T-helper 9 cell (primary cell): ENCODE results near the gene PDE8A.
"Not testable (repeated sequence)": the region's sequence is repeated elsewhere in the genome, so short reads cannot be mapped to it uniquely, and the experiment has no call there.

Experiments
- DNase-seq: peaks from one replicate; pipeline ENCODE4 v3.0.0-alpha.2; 2020

PDE8A gene

DNA sequence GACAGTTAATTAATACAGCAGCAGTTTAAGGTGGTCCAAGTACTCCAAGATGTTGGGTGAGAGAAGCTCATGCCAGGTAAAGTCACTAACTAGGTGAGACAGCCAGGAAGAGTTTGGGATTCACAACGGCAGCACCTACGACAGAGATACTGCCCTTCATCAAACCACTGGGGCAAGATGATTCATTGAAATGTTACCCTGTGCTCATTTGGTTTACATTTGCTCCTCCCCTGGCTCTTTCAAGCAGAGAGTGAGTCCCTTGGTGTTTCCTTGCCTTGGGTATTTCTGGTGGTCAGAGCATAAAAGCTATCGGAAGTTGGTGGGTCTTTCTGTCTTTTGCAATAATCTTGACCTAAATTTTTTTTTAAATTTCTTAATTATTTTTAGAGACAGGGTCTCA is 19.9 kb upstream of the PDE8A start:
- no peak for DNase-seq

GRCh38 chr15:84962955-84963354 is 18.7 kb upstream of the PDE8A start:
- DNase-seq = no peak

DNA sequence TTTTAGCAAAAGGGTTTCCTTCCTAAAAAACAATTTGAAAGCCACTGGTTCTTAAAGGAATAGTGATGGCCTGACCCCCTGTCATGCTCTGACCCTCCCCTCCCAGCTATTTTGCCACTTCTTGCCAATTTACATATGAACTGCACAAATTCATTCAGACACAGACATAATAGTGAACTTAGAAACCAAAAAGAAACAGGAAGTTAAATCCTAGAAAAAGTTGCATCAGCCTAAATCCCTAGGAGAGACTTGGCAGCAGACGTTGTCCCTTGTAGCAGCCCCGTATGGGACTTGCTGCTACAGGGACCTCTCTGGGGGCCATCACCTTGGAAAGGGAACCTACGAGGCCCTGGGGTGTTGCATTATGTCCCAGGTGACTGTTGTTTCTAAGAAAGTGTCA is 14.3 kb upstream of the PDE8A start:
- DNase-seq = no peak

- DNase-seq = no peak
These were observed 13.4 kb upstream of the PDE8A start for GRCh38 chr15:84968301-84968700.

DNA sequence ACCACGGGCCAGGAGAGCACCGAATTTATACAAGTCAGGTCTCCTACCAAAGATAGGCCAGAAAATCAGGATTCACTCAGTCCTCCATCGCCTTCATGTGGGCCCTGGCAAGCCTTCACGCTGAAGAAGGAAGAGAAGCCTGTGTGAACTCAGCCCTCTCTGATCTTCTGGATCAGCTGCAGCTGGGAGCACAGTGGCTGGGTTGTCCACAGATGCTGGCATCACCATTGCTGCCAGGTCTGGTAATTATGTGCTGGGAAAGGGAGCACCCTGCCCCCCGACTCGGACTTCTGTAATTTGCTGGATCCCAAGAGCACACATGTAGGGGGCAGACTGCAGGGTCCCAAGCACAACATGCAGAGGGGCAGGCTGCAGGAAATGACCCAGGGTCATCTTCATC is 12.4 kb upstream of the PDE8A start:
- no peak for DNase-seq

DNA sequence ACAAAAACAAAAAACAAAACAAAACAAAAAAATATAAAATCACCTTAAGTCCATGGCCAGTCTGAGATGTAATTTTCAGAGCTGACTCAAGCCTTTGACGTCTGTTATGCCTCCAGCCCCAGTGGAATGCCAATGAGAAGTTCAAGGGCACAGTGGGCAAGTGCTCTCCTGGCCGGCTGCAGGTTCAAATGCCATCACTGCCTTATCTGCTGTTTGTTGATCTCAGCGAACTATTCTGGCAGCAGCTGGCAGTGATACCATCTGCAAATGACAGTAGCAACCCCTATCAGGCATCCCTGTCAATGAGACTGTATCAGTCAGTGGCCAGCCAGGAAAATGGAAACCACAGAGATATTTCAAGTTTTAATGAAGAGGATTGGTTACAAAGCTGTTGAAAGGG is 10.8 kb upstream of the PDE8A start:
- DNase-seq = no peak

DNA sequence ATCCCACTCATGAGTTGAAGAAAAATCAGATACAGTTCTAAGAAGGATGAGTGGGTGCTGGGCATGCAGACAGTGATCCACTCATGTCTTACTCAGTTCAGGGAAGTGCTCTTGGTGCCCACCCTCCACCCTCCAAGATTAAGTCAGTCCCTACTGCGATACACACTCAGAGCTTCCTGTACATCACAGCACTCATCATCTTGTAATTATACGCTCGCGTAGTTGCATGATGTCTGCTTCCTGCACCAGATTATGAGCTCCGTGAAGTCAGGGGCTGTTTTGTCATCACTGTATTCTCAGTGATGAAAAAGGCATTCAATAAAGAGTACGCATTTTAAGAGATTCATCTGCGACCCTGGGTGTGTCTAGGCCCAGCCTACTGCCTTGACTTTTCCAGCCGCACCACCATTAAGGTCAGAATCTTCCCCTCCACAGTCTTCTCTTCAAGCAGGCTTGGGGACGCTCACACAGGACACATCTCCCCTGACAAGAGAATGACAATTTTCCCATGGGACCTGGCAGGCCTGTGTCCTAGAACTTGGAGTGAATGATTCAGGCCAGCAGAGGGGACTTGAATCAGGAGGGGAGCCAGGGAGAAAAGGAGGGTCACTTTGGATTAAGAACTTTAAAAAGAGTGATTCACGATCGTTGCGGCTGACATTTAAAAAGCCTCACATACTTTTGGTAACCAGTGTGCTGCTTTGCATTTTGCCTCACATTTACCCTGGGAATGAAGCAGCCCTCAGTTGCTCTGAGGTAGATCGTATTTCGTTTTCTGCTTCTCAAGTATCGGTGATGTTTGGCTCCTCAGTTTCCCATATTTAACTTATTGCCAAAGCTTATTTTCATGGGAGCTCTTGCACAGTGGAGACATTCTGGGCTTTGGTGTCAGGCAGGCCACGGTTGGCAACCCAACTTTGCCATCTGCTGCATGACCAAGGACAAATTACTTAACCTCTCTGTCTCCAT is 7.9 kb upstream of the PDE8A start:
- no peak for DNase-seq

GRCh38 chr15:84975871-84976351 is 5.7 kb upstream of the PDE8A start:
- DNase-seq = no peak

- no peak for DNase-seq
These were observed 4.8 kb upstream of the PDE8A start for GRCh38 chr15:84976746-84977345.

GRCh38 chr15:84979651-84980050 is 2.0 kb upstream of the PDE8A start:
- no peak for DNase-seq

DNA sequence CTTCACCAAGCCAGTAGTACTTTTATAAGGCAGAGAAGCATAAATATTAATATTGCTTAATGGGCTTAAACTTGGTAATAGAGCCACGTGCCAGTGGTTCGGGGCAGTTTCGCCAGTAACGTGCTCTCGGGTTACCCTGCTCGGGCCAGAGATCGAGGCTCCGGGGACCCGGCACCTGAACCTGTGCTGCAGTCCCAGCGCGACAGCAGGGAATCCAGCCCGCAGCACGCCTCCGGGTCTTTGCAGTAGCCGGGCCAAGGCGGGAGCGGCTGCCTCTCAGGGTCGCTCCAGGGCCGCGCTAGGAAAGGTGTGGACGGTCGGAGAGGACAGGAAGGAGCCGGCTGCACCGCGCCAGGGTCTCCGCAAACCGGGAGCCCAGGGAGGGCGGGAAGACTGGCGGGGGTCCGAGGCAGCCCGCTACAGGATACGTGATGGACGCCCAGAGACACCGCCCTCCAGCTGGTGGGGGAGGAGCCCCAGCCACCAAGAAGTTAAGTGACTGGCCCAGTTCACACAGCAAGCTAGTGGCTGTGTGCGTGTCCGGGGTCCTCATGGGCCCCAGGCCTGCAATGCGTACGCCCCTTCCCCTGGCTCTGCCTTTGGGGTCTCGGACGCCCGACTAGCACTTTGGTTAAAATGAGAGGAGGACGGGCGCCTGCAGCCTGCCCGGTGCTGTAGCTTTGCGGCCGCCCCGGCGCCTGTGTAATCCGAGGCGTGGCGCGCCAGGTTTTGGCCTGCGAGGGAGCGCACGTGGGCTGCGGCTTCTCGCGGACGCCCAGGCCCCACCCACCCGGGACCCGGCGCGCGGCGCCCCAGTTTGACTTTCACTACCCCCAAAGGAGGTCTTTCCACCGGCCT is 1.2 kb upstream of the PDE8A start:
- peak; percentile 85 for DNase-seq

GRCh38 chr15:84981054-84981710 is 474 bp upstream of the PDE8A start:
- peak; percentile 92 for DNase-seq

DNA sequence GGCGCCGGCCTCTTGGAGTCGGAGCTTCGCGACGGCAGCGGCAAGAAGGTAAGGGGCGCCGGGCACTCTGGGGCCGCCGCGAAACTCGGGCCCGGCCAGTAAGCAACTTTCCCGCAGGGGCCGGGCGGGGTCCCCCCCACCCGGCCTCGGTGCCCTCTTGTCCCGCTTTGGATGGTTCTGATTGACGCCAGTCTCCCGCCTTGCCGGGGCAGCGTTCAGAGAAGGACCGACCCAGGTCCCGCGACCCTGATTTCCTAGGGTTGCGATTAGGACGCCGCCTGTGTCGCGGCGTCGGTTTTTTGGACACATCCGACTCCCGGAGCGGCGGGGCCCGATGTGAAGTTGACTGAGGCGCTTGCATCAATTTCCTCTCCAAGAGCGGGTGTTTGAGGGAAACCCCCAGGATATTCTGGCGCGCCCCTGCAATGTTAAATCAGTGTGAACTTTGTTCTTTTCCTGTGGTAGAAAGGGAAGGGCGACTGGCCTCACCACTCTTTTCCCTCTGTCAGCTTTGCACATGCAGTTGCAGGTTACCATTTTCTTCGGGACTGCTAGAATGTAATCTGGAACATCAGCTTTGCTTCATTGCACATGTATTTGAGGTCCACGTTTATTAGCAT is 755 bp downstream of the PDE8A start:
- peak; percentile 54 for DNase-seq

- no peak for DNase-seq
These were observed 1.6 kb downstream of the PDE8A start for GRCh38 chr15:84983294-84983693.

GRCh38 chr15:84983711-84984110 is 2.1 kb downstream of the PDE8A start:
- no peak for DNase-seq

DNA sequence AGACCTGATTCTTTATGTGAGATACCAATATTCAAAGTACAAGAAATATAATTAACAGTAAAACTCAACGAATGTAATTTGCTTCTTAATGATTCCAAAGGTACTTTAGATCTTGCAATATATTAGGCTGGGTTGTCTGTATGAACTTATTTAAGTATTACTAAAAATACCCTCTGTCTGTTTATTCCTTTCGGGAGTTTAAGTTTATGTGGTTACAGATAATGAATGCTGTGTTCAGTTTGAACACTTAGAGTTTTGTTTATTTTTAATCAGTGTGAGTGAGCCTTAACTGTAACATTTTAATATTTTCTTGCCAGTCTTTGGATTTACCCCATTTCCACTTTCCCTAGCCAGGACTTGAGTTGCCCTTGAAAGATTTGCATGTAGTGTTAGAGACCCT is 3.5 kb downstream of the PDE8A start:
- DNase-seq = no peak

DNA sequence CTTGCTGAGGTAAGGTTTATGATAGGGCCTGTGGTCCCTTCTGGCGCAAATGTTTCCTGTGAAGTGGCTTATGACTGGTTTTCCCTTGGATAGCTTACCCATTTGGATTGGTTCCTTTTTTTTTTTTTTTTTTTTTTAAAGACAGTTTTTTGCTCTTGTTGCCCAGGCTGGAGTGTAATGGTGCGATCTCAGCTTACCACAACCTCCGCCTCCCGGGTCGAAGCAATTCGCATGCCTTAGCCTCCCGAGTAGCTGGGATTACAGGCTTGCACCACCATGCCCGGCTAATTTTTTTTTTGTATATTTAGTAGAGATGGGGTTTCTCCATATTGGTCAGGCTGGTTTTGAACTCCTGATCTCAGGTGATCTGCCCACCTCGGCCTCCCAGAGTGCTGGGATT is 5.7 kb downstream of the PDE8A start:
- not testable (repeated sequence) for DNase-seq

DNA sequence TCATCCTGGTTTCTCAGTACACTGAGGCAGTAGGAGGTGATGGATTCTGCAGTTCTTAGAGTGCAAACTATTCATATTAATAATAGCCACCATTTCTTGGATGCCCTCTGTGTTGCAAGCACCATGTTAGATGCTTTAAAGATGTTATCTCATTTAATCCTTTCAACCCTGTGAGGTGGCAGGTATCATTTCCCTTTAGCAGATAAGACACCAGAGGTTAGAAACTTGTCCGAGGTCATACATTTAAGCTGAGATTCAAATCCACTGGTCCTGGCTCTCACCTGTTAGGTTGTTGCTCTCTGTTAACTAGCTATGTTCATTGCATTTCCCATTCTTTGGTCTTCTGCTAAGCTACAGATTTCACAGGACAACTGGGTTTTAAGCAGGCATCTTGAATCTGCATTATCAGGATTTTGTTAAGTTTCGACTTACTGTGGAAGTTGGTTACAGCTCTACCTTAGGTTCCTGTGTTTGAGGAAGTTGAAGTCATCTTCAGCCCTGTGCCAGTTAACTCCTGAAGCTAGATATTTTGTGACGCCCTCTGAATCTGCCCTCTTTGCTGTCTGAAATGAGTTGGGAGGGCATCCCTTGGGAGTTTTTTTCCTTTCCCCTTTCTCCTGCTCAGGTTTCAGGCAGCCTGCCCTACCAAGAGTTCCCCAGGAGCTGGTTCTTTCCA is 6.4 kb downstream of the PDE8A start:
- DNase-seq = no peak

DNA sequence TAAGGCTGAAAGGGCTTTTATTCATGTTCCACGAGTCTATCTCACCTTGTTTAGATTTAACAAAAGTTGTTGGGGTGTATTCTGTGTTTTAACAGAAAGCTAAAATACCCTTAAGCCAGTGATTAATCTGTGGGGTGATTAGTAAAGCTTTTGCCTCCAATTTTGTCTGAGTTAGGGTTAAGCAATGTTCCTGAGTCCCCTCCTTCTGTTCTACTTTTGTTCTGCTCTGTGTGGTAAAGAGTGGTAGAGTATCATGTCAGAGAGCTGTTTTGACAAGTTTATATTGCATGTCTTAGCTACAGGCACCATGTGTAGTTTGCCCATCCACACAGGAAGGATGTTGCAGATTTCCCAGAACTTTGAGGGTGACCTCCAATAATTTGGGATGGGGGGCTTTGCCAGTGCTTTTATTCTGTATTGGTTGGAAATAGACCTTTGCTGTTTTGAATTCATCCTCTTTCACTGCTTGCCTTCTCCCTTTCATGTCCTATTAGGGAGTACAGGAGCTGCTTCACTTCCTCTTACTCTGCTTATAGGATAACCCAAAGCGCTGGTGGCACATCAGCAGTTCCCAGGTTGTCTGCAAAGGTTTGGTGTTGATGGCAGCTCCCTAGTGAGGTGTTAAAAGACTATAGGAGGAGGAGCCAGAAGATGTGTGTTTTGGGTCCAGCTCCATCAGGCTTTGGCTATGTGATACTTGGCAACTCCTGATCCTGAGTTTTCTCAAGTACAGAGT is 7.4 kb downstream of the PDE8A start:
- no peak for DNase-seq

- no peak for DNase-seq
These were observed 8.9 kb downstream of the PDE8A start for GRCh38 chr15:84990507-84990906.
